Measurements from ENCODE around the gene CAMK4.

Gene CAMK4

GRCh38 chr5:111422747-111423720 lies 198.8 kb downstream of the CAMK4 start:
- DNase-seq (ENCODE audit: low read depth), result no peak
- no peak overlapping the region for H3K4me3 ChIP-seq (ENCODE audit: control insufficient read depth, low read depth, low read length)
- TF ChIP-seq CTCF (IDR thresholded peaks at IDR 0.05; ENCODE audit: control insufficient read depth, insufficient read depth, low read depth, low read length, missing control alignments), result no peak

GRCh38 chr5:111425205-111425604 lies 201.0 kb downstream of the CAMK4 start:
- no peak for TF ChIP-seq CTCF (IDR thresholded peaks at IDR 0.05; ENCODE audit: control insufficient read depth, insufficient read depth, low read depth, low read length, missing control alignments)
- DNase-seq (ENCODE audit: low read depth), result no peak
- no peak overlapping the region for H3K4me3 ChIP-seq (ENCODE audit: control insufficient read depth, low read depth, low read length)

- no peak for TF ChIP-seq CTCF (IDR thresholded peaks at IDR 0.05; ENCODE audit: control insufficient read depth, insufficient read depth, low read depth, low read length, missing control alignments)
- no peak for DNase-seq (ENCODE audit: low read depth)
- no peak overlapping the region for H3K4me3 ChIP-seq (ENCODE audit: control insufficient read depth, low read depth, low read length)
Measured at GRCh38 chr5:111427762-111428161, 203.6 kb downstream of the CAMK4 start.

- DNase-seq (ENCODE audit: low read depth), result peak; percentile 8
- no peak overlapping the region for H3K4me3 ChIP-seq (ENCODE audit: control insufficient read depth, low read depth, low read length)
- no peak for TF ChIP-seq CTCF (IDR thresholded peaks at IDR 0.05; ENCODE audit: control insufficient read depth, insufficient read depth, low read depth, low read length, missing control alignments)
Measured at GRCh38 chr5:111432883-111433536, 208.8 kb downstream of the CAMK4 start.

- no peak overlapping the region for H3K4me3 ChIP-seq (ENCODE audit: control insufficient read depth, low read depth, low read length)
- no peak for DNase-seq (ENCODE audit: low read depth)
- no peak for TF ChIP-seq CTCF (IDR thresholded peaks at IDR 0.05; ENCODE audit: control insufficient read depth, insufficient read depth, low read depth, low read length, missing control alignments)
Measured at GRCh38 chr5:111434800-111435199, 210.6 kb downstream of the CAMK4 start.

- H3K4me3 ChIP-seq (ENCODE audit: control insufficient read depth, low read depth, low read length), result no peak overlapping the region
- no peak for TF ChIP-seq CTCF (IDR thresholded peaks at IDR 0.05; ENCODE audit: control insufficient read depth, insufficient read depth, low read depth, low read length, missing control alignments)
- DNase-seq (ENCODE audit: low read depth), result no peak
Measured at GRCh38 chr5:111439473-111440075, 215.4 kb downstream of the CAMK4 start.
